ENCODE results near the gene THYN1.
"Not testable (repeated sequence)": the region's sequence is repeated elsewhere in the genome, so short reads cannot be mapped to it uniquely, and the experiment has no call there.

THYN1 gene

DNA sequence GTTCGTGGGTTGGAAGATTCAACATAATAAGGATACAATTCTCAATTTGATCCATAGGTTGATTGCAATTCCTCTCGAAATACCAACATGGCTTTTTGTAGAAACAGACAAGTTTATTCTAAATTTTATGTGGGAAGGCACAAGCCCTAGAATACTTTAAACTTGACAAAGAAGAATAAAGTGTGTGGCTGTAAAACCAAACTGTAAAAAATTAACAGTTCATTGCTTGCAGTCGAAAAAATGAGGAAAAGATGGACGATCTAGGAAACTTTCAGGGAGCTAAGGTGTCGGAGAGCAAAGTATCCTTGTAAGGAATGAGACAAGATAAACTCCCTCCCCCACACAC, 22.0 kb upstream of the THYN1 start:
- DNase-seq (ENCODE audit: low read depth): no peak

DNA sequence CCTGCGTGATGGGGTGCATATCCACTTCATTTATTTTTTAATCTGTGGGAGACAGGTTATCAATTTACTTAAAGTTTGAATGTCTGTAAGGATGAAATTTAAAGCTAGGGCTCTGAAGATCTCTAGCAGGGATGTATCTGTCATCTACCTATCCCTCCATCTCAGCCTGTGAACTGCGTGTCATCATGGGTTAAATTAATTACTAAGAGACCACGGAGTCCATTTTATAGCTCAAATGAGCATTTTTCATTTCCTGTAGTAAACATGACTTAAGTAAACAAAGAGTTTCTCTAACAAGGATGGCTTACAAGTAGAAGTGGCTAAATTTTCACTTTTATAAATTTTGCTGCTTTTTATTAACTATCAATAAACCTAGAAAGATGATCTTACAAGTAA, 20.2 kb upstream of the THYN1 start:
- no peak for DNase-seq (ENCODE audit: low read depth)

DNA sequence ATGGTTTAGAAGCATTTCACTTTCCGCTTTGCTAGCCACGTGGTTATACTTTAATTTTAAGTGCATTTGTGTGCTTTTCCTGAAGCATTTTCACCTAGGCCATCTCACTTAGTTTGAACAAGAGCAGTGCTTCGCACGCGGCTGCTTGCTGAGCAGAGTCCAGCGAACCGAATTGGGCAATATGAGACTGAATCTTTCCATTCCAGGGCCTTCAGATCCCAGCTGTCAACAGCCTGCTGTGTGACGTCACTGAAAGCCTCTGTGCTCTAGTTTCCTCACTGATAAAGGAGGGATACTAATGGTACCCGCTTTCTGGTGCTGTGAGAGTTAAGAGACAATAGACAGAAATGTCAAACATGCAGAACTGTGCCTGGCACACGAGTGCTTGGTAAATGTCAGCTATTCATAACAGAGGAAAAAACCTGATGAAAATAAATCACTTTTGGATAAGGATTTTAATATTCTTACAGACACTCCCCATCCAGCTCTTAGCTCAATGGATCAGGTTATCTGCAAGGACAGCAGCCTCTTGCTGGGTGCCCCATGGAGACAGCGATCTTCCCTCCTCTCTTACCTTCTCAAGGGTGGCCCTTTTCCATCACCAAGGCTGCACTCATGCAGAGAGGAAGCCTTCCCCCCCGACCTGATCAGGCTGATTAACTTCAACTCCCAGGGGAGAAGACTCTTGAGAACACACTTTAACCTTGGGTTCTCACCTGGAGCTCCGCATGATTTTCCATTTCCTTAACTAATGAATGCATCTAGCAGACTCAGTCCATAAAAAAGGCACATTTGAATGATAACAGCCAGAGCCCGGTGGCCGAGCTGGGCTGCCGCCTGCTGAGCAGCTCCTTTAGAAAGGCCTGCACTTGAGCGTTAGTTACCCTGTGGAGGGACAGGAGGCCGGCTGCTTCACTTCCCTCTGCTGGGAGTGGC, 19.5 kb upstream of the THYN1 start:
- DNase-seq (ENCODE audit: low read depth): peak; percentile 41

DNA sequence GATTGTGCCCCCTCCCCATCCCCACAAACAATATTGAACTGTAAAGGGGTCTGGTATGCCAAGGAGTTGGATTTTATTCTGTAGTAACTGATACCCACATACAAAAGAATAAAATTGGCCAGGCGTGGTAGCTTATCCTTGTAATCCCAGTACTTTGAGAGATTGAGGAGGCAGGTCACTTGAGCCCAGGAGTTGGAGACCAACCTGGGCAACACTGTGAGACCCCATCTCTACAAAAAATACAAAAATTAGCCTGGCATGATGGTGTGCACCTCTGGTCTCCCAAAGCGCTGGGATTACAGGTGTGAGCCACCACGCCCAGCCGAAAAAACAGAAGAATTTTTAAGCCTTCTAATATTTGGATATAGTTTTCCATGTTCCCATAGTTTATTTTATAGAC, 18.8 kb upstream of the THYN1 start:
- DNase-seq (ENCODE audit: low read depth): no peak

DNA sequence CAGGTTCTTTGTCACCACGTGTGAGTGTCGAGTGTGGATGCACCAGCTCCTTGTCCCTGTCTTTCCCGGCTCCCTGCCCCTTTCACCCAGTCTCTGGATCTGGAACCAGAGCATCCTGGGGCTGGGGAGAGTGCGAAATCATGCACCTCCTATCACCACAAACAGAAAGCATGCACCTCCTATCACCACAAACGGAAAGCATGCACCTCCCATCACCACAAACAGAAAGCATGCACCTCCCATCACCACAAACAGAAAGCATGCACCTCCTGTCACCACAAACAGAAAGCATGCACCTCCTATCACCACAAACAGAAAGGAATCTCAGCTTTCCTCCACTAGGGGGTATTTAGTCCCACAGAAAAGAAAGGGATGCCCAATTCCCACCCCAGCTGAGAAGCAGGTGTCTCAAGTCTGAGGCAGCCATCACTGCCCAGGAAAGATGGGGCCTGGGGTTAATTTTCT, 17.1 kb upstream of the THYN1 start:
- DNase-seq (ENCODE audit: low read depth): no peak

DNA sequence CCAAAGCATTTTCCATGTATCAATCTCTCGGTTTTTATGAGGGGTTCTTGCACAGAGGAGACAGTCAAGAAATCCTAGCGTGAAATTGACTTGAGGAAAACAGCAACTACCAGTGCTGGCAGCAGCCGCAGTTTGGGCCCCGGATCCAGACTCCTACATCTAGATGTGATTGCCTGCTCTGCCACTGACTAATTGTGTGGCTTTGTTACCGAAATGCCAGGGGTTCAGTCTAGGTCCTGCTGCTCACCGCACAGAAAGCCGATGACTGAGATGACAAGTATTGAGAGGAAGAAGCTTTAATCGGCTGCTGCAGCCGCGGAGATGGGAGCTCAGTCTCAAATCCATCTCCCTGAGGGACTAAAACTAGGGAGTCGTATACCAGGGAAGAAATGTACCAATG, 14.8 kb upstream of the THYN1 start:
- DNase-seq (ENCODE audit: low read depth): no peak

DNA sequence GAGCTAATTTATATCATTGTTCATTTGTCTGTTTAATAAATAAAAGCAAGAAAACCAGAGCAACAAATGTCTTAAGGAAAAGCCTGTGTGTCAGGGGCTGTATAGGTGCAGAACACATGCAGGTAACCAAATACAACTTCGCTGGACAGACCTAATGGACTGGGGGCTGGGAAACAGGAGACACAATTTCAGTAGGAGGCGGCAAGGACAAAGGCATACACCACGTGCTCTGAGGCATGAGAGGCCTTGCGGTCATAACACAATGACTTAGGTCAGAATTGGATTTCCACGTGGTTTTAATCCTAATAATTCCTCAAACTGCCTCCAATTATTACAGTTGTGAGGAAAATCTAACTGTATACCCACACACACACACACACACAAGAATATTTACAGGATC, 14.3 kb upstream of the THYN1 start:
- DNase-seq (ENCODE audit: low read depth): no peak

DNA sequence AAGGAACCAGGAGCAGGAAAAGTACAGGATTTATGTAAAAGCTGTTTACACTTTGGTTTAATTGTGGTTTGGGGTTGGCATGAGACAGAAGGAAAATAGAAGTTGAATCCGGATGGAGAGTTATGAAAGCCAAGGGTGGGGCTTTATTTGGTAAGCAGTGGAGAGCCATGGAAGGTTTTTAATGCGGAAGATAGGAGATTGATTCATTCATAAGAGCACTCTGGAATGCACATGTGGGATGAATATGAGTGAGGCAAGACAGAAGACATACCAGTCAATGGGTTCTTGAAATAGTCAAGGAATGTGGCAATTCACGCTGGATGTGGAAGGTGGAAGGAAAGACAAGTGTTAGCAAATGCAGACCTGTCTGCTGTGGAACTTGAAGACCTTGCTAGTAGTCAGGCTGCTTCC, 13.7 kb upstream of the THYN1 start:
- peak; percentile 80 for DNase-seq (ENCODE audit: low read depth)

DNA sequence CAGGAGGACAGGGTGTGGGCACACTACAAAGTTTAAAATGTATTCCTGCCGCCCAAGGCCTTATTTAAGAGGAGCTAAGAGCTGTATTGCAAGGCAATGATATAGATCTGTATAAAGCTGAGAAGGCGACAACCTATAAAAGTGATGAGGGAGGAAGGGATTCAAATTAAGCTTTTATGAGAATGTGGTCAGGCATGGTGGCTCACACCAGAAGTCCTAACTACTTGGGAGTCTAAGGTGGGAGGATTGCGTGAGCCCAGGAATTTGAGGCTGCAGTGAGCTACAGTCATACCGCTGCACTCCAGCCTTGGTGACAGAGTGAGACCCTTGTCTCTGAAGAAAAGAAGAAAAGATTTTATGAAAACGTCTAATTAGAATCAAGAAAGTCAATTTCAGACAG, 13.3 kb upstream of the THYN1 start:
- no peak for DNase-seq (ENCODE audit: low read depth)

DNA sequence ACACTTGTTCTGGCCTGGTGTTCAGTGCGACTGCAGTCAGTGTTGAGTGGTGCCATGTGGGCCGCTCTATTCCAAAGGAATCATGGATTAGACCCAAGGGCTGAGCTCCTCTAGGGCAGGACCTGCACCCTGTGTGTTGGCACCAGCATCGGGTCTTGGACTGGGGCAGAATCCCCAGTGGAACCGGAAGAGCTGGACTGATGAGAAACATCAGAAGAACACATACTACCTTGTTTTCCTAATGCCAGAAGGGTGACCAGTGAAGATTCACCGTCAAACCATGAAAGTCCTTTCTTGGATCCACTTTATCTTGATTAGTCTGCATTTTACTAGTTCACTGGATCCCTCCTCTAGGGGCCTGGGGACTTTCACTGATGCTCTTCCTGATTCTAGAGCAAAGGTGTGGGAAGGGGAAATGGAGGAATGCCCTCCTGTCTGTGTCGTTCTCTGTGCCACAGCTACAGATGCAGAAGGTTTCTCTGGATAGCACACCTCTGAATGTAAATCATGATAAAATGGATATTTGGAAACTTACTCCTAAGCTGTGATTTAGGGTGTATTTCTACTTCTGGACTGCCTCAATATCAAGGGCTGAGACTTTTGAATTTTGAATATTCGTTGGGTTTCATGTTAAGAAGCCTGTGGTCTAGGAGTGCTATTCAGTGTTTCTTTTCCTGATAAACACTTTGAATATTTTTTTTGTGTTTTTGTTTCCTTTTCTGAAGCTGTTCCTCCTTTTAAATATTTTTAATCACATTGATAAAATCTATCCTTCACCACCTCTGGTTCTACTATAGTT, 12.0 kb upstream of the THYN1 start:
- DNase-seq (ENCODE audit: low read depth): no peak

DNA sequence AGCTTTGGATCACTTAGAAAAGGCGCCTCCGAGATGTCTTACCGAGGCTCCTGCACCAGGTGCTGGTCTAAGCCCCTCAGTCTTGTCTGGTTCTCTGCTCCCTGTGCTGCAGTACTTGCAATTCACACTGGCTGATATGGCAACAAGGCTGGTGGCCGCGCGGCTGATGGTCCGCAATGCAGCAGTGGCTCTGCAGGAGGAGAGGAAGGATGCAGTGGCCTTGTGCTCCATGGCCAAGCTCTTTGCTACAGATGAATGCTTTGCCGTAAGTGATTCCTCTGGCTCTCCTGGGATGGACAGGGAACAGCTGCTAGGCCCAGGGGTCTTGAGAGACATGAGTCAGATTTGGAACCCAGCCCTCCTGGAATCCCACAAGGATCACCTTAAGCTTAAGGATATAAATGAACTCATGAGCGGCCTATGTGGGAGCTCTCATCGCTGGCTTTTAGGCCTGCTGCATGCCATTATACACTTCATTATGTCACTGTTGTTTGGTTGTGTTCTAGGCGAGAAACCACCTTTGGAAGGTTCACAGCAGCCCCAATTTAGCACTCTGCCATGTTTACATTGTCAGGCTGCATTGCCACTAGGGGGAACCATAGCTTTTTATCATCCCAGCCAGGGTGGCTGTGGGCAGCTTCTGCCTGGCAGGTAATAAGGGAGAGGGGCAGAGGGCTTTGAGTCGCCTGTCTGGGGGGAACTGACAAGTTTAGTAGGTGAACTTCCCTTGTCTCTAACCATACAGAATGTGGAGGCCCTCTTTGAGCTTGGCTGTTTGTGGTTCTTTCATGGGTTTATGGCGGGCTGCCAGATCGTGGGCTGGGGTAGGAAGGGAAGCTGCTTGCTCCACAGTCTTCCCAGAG, 8.7 kb upstream of the THYN1 start:
- no peak for DNase-seq (ENCODE audit: low read depth)

DNA sequence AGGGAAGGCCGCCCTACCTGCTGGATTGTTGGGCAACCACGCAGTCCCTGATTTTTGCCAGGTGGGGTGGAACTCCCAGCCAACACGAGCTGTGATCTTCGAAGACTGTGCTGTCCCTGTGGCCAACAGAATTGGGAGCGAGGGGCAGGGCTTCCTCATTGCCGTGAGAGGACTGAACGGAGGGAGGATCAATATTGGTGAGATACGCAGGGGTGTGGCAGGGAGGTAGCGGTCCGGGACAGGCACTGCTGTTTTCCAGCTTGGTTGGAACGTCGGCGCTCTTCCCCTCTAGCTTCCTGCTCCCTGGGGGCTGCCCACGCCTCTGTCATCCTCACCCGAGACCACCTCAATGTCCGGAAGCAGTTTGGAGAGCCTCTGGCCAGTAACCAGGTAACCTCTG, 7.8 kb upstream of the THYN1 start:
- no peak for DNase-seq (ENCODE audit: low read depth)

DNA sequence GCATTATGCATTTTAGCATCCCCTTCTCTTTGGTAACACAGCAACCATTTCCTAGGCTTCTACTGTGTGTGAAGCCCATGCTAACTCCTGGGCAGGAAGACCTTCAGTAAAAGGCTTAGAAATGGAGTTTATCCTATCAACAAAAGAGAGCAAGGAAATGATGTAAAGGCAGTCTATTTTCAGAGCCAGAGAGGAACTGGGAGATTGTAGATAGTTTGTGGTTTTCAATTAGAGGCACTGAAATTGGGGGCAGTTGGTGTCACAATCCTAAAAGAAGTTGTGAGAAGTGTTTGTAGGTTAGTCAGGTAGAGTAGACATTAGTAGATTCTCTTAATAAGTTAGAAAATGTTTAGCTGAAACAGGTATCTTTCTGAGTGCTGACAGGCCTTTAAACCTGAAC, 7.4 kb upstream of the THYN1 start:
- no peak for DNase-seq (ENCODE audit: low read depth)

DNA sequence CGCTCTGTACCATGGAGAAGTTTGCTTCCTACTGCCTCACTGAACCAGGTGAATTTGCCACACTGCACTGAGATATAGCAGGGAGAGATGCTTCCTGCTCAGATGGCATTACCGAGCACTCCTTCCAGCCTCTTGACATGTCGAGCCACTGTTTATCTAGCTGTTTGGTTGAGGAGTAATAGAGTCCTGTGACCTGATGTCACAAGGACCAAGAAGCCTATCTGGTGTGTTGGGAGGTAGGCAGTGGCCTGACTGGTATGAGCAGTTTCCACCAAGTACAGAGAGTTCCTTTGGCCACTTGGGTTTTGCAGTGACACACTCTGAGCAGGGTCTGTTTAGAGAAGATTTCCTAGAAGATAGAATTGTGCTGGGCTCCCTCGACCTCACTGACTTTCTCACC, 5.4 kb upstream of the THYN1 start:
- no peak for DNase-seq (ENCODE audit: low read depth)

DNA sequence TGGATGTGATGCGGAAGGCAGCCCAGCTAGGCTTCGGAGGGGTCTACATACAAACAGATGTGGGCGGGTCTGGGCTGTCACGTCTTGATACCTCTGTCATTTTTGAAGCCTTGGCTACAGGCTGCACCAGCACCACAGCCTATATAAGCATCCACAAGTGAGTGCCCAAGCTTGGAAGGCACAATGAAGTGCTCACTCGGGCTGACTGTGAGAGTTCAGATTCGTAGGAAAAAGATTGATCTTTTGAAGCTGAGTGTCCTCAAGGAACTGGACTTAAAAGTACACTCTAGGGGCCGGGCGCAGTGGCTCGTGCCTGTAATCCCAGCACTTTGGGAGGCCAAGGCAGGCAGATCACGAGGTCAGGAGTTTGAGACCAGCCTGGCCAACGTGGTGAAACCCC, 3.9 kb upstream of the THYN1 start:
- DNase-seq (ENCODE audit: low read depth): no peak

DNA sequence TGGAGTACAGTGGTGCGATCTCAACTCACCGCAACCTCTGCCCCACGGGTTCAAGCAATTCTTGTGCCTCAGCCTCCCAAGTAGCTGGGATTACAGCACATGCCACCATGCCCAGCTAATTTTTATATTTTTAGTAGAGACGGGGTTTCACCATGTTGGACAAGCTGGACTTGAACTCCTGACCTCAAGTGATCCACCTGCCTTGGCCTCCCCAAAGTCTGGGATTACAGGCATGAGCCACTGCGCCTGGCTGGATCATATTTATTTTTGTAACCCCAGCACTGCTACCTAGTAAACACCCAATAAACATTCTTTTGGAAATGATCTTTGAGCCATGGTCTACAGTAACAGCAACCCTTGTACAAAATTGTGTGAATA, 2.0 kb upstream of the THYN1 start:
- DNase-seq (ENCODE audit: low read depth): not testable (repeated sequence)

DNA sequence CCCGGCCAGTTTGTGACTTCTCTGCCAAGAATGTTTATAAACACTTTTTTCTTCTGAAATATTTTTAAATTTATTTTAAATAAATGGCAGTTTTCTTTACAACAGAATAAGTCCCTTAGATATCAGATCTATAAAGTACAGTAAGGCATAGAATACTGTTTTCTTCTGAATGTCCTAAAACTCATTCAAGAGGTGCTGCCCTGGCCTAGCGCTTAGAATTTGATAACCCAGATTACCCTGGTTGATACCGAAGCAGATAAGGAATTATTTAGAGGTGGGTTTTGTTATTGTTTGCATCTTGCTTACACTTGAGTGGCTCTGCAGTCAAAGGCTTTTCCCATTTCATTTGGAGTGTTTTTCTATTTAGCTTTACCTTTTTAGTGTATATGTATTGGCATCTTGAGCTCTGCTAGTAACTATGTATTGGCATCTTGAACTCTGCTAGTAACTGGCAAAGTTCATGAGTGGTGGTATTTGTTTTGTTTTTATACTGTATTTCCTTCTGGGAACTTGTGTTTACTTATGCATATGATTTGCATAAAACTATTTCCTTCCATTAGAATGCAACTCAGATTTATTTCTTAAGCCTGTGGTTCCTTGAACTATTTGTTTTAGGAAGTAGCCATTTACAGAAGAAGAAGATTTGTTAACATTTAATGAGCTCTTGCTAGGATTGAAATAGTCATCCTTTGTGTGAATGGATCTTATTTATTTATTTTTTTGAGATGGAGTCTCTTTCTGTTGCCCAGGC, 1.5 kb upstream of the THYN1 start:
- no peak for DNase-seq (ENCODE audit: low read depth)

DNA sequence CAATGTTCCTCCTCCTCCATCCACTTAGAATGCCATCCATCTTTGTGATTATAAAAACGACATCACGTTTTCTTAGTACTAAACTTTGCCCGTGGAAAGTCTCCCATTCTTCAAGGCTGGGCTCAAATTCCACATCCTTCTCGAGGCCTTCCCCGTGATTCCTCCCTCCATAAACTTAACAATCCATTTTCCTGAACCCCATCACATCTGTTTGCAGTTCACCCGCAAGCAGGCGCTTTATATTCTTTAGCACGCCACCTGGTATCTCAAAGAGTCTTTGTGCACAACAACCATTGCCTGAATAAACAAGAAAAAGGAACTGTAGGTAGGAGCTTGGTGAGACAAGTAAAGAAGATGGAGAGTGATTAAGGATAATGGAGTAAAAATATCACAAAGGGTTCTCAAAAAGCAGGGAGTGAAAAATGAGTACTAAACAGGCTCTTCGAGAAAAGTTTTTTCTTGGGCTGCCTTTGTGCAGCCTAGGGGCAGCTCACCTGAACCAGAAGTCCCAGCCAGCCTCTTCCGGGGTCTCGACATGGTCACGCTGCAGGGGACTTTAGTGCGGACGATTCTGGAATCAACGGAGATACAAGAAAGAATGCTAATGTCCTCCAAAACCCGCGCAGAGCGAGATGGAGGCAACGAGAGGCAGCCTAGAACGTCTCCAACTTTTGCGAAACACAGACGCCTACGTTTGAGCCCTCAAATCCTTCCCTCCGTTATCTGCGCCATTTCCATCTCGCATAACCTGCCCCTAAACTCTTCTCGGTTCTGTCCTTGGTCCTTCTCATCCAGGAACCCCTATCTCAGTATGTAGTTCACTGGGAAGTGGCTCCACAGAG, 585 bp downstream of the THYN1 start:
- DNase-seq (ENCODE audit: low read depth): peak; percentile 72

DNA sequence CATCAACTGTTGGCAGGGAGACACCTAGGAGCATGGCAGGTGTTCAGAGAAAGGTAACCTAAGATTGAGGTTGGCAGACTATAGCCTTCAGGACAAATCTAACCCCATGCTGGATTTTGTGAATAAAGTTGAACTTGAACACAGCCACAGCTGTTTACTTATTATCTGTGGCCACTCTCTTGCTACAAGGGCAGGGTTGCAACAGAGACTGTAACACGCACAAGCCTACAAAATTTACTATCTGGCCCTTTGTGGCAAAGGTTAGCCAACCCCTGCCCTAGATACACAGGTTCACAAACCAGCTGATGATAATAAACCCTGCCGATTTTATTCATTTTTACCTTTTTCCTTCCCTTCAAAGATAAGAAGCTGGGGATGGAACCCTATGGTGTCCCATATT, 2.5 kb downstream of the THYN1 start:
- DNase-seq (ENCODE audit: low read depth): no peak

DNA sequence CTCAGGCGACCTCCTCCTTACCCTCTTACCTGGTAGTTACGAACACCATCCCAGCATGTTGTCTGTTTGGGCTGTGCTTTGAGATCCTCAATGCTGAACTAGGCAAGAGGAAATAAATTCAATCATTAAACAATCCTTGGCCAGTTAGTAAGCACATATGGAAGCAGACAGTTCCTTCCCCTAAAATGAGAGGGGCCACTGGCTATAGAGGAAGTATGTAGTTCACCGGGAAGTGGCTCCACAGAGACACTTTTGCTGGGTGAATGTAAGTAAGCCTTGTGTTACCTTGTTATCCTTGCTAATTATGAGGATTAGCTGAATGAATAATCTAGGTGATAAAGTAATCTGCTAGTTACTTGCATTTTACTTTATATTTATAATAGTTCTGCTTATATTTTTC, 2.9 kb downstream of the THYN1 start:
- DNase-seq (ENCODE audit: low read depth): no peak

Measured in iris pigment epithelial cell (primary cell).